Posterior cingulate gyrus (tissue), 11 donors: Measurements from ENCODE around the gene FUT8.

Experiments
- DNase-seq, 10 donors: peaks; one replicate each; pipeline versions ENCODE4 v3.0.0 to v3.0.0-alpha.2; 2020 to 2021; ENCODE audit warnings: mixed read lengths in 3 of 10
- intact Hi-C: fragments of 100-400 bp; cut with DNase I; formaldehyde crosslinking; loops from one replicate; pipeline ENCODE4 v1.15.1; 2023

The FUT8 gene

GRCh38 chr14:65791191-65791981 lies 378.9 kb downstream of the FUT8 start:
- no peak for DNase-seq

GRCh38 chr14:65792208-65792905 lies 379.8 kb downstream of the FUT8 start:
- intact Hi-C loops: no loop called here
- DNase-seq: no peak

More at GRCh38 chr14:65791191-65791981, 378.9 kb downstream of the FUT8 start:
- intact Hi-C loops: no loop called here
